ENCODE results near the gene PTPRM. TPM values are rescaled to one million over a fixed set of nuclear protein-coding genes. Genes with fewer than 3 reads are reported as not detected.

PTPRM gene
- total RNA-seq, 1 experiment from 2014 or later, result 45.6 TPM

DNA sequence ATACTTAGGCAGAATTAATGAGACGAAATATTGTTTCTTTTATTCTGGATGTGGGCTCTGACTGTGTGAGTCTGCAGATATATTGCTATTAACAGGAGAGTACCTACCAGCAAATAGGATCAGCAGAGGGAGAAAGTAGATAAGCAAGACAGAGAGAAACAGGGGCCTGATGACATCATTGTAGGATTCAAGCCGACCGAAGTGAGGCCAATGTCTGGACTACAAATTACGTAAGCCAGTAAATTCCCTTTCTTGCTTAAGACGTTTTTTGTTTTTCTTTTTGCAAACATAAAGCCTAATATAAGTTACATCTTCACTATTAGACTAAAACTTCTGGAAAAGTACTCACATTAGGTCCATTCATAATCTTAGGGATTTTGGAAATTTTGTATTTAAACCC, 21.4 kb upstream of the PTPRM start:
- no peak overlapping the region for H3K27ac ChIP-seq (ENCODE audit: low read length)
- H3K9ac ChIP-seq (ENCODE audit: low read length), result no peak overlapping the region
- no peaks in the 10 kb centered on the region for H3K9me2 ChIP-seq (replicated peaks; ENCODE audit: low read length)
- H4K20me1 ChIP-seq (ENCODE audit: low read length), result no peaks in the 10 kb centered on the region
- H3K27me3 ChIP-seq (ENCODE audit: low read length), result no peaks in the 10 kb centered on the region
- H2AFZ ChIP-seq (ENCODE audit: low read length), result no peak overlapping the region
- H3F3A ChIP-seq (ENCODE audit: low read length, unreplicated experiment), result no peaks in the 10 kb centered on the region
- H3K9me3 ChIP-seq (ENCODE audit: low read length), result no peaks in the 10 kb centered on the region
- no peak overlapping the region for H3K4me3 ChIP-seq (ENCODE audit: low read length)
- POLR2A ChIA-PET (ENCODE audit: unreplicated experiment), result no interaction called here
- TF ChIP-seq, protein P1, sequence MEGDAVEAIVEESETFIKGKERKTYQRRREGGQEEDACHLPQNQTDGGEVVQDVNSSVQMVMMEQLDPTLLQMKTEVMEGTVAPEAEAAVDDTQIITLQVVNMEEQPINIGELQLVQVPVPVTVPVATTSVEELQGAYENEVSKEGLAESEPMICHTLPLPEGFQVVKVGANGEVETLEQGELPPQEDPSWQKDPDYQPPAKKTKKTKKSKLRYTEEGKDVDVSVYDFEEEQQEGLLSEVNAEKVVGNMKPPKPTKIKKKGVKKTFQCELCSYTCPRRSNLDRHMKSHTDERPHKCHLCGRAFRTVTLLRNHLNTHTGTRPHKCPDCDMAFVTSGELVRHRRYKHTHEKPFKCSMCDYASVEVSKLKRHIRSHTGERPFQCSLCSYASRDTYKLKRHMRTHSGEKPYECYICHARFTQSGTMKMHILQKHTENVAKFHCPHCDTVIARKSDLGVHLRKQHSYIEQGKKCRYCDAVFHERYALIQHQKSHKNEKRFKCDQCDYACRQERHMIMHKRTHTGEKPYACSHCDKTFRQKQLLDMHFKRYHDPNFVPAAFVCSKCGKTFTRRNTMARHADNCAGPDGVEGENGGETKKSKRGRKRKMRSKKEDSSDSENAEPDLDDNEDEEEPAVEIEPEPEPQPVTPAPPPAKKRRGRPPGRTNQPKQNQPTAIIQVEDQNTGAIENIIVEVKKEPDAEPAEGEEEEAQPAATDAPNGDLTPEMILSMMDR (conservative IDR thresholded peaks at IDR 0.05; ENCODE audit: low read depth, low read length), result no peak
- TF ChIP-seq EZH2phosphoT487 (IDR thresholded peaks at IDR 0.05; ENCODE audit: borderline replicate concordance, low read length), result no peak
- TF ChIP-seq EZH2 (IDR thresholded peaks at IDR 0.05; ENCODE audit: low read length, unreplicated experiment), result no peak
- no peak for DNase-seq
- CTCF ChIA-PET, result no interaction called here
- intact Hi-C loops (cut with micrococcal nuclease), result no loop called here
- no peaks in the 10 kb centered on the region for H3K79me2 ChIP-seq (ENCODE audit: low read length)
- H3K4me1 ChIP-seq (ENCODE audit: insufficient read depth, low read length), result no peaks in the 10 kb centered on the region
- H3K4me2 ChIP-seq (ENCODE audit: low read length), result no peak overlapping the region
- ATAC-seq, result no peak
- H3K36me3 ChIP-seq (ENCODE audit: low read depth, low read length), result no peaks in the 10 kb centered on the region
- BruUV-seq (replicated peaks), result no TSS peak

DNA sequence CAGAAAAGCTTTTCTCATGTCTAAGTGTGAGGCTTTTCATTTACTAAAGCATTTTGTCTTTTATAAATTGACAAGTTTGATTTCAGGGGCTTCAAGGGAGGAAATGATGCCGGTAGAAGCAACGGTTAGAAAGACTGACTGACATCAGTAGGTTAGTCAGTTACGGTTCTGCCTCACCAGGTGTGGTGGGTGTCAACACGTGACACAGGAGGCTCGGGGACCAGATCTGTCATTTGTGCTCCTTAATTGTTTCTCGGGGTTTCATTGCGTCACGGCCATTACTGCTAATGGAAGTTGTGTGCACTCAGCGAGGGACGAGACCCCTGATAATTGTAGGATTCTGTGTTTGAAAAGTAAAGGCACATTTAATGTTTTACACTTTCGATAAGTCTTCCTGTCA, 18.9 kb upstream of the PTPRM start:
- Histone ChIP-seq H3K79me2 (ENCODE audit: low read length) (no peaks in the 10 kb centered on the region), H4K20me1 (ENCODE audit: low read length) (no peaks in the 10 kb centered on the region), H3K9ac (ENCODE audit: low read length) (no peak overlapping the region), H2AFZ (ENCODE audit: low read length) (no peak overlapping the region), H3K9me3 (ENCODE audit: low read length) (no peaks in the 10 kb centered on the region), H3K4me2 (ENCODE audit: low read length) (no peak overlapping the region), H3K36me3 (ENCODE audit: low read depth, low read length) (no peaks in the 10 kb centered on the region), H3K27ac (ENCODE audit: low read length) (no peak overlapping the region), H3K27me3 (ENCODE audit: low read length) (no peaks in the 10 kb centered on the region), H3F3A (ENCODE audit: low read length, unreplicated experiment) (no peaks in the 10 kb centered on the region), H3K4me1 (ENCODE audit: insufficient read depth, low read length) (no peaks in the 10 kb centered on the region), H3K9me2 (replicated peaks; ENCODE audit: low read length) (no peaks in the 10 kb centered on the region), H3K4me3 (ENCODE audit: low read length) (no peak overlapping the region)
- no peak for TF ChIP-seq EZH2phosphoT487 (IDR thresholded peaks at IDR 0.05; ENCODE audit: borderline replicate concordance, low read length)
- no TSS peak for BruUV-seq (replicated peaks)
- no peak for ATAC-seq
- intact Hi-C loops (cut with micrococcal nuclease), result no loop called here
- DNase-seq, result no peak
- ChIA-PET POLR2A (ENCODE audit: unreplicated experiment) (no interaction called here), CTCF (no interaction called here)

DNA sequence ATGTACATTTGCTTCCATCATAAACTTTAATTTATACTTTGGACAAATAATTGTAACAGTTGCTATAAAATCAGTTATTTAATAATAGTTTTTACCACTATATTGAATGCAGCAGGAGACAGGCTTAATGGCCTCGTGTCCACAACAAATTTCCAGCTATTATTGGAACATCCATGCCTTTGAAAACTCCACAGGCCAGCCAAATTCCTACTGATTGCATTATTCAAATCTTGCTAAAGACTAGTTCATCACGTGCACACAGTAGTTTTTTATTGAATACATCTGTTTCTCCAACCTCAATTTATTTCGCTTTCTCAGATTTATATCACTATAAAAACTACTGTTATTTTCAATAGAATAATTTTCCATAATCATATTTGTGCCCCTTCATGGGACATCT, 18.4 kb upstream of the PTPRM start:
- Histone ChIP-seq H2AFZ (ENCODE audit: low read length) (no peak overlapping the region), H4K20me1 (ENCODE audit: low read length) (no peaks in the 10 kb centered on the region), H3K4me2 (ENCODE audit: low read length) (no peak overlapping the region), H3K27ac (ENCODE audit: low read length) (no peak overlapping the region), H3K36me3 (ENCODE audit: low read depth, low read length) (no peaks in the 10 kb centered on the region), H3K9me2 (replicated peaks; ENCODE audit: low read length) (no peaks in the 10 kb centered on the region), H3K4me3 (ENCODE audit: low read length) (no peak overlapping the region), H3F3A (ENCODE audit: low read length, unreplicated experiment) (no peaks in the 10 kb centered on the region), H3K9ac (ENCODE audit: low read length) (no peak overlapping the region), H3K4me1 (ENCODE audit: insufficient read depth, low read length) (no peaks in the 10 kb centered on the region), H3K9me3 (ENCODE audit: low read length) (no peaks in the 10 kb centered on the region), H3K79me2 (ENCODE audit: low read length) (no peaks in the 10 kb centered on the region), H3K27me3 (ENCODE audit: low read length) (no peaks in the 10 kb centered on the region)
- no peak for DNase-seq
- CTCF ChIA-PET, result no interaction called here
- intact Hi-C loops (cut with micrococcal nuclease), result no loop called here
- BruUV-seq (replicated peaks), result no TSS peak
- no peak for ATAC-seq
- TF ChIP-seq, protein P1 (conservative IDR thresholded peaks at IDR 0.05; ENCODE audit: low read depth, low read length), result no peak
- TF ChIP-seq EZH2 (IDR thresholded peaks at IDR 0.05; ENCODE audit: low read length, unreplicated experiment), result no peak
- TF ChIP-seq EZH2phosphoT487 (IDR thresholded peaks at IDR 0.05; ENCODE audit: borderline replicate concordance, low read length), result no peak
- POLR2A ChIA-PET (ENCODE audit: unreplicated experiment), result no interaction called here
